Hepatocyte (in vitro differentiated cells): ENCODE results near the gene ZNF385D.

Experiments
- EZH2phosphoT487 ChIP-seq: fragments of 200-600 bp; sonication (generic); IDR thresholded peaks from one replicate; pipeline ENCODE4 v1.6.1; 2018; ENCODE audit warnings: antibody characterized with exemption, mild to moderate bottlenecking, low read depth, moderate library complexity; ENCODE audit not compliant: unreplicated experiment, severe bottlenecking
- TF ChIP-seq, protein P1 (sequence below): fragments of 200-600 bp; sonication (generic); IDR thresholded peaks from 2 replicates; pipeline ENCODE4 v1.5.1; 2016; ENCODE audit warnings: antibody characterized with exemption, mild to moderate bottlenecking; ENCODE audit not compliant: poor library complexity

DNA sequence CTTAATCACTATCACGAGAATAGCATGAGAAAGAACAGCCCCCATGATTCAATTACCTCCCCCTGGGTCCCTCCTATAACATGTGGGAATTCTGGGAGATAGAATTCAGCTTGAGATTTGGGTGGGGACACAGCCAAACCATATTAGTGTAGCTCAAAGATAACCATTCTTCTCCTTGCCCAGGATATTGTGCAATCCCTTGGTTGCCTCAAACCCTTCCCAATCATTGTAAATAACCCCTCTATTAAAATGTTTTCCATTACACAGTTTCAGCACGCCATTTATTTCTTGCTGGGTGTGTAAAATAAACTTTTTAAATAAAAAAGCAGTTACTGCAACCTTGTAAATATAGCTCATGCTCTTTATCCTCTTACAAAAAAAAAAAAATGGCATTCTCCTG lies 47.7 kb downstream of the ZNF385D start:
- TF ChIP-seq, protein P1, sequence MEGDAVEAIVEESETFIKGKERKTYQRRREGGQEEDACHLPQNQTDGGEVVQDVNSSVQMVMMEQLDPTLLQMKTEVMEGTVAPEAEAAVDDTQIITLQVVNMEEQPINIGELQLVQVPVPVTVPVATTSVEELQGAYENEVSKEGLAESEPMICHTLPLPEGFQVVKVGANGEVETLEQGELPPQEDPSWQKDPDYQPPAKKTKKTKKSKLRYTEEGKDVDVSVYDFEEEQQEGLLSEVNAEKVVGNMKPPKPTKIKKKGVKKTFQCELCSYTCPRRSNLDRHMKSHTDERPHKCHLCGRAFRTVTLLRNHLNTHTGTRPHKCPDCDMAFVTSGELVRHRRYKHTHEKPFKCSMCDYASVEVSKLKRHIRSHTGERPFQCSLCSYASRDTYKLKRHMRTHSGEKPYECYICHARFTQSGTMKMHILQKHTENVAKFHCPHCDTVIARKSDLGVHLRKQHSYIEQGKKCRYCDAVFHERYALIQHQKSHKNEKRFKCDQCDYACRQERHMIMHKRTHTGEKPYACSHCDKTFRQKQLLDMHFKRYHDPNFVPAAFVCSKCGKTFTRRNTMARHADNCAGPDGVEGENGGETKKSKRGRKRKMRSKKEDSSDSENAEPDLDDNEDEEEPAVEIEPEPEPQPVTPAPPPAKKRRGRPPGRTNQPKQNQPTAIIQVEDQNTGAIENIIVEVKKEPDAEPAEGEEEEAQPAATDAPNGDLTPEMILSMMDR: no peak
- no peak for TF ChIP-seq EZH2phosphoT487
